ENCODE results near the gene DHCR7.

Gene DHCR7

GRCh38 chr11:71437399-71437798 is 10.8 kb downstream of the DHCR7 start:
- Histone ChIP-seq H3K9me2 (replicated peaks; ENCODE audit: low read depth, low read length) (no peaks in the 10 kb centered on the region), H3K4me1 (ENCODE audit: insufficient read depth, low read length, poor library complexity, severe bottlenecking) (no peaks in the 10 kb centered on the region), H3K27me3 (ENCODE audit: insufficient read depth, low read length, poor library complexity, severe bottlenecking) (no peaks in the 10 kb centered on the region), H3K4me3 (ENCODE audit: low read length, poor library complexity, severe bottlenecking) (no peak overlapping the region), H4K20me1 (ENCODE audit: insufficient read depth, low read length, poor library complexity, severe bottlenecking) (no peaks in the 10 kb centered on the region), H3K79me2 (ENCODE audit: insufficient read depth, low read length) (no peaks in the 10 kb centered on the region), H2AFZ (ENCODE audit: low read length) (no peak overlapping the region), H3K36me3 (ENCODE audit: insufficient read depth, low read length) (peaks cover 49% of the 10 kb centered on the region; the same call in 1 of the 2 replicates), H3K9me3 (ENCODE audit: insufficient read depth, low read depth, low read length) (no peaks in the 10 kb centered on the region), H3F3A (ENCODE audit: low read depth) (no peaks in the 10 kb centered on the region), H3K4me2 (ENCODE audit: low read depth, low read length, poor library complexity, severe bottlenecking) (no peak overlapping the region), H3K9ac (ENCODE audit: low read depth, low read length, poor library complexity, severe bottlenecking) (no peak overlapping the region)
- TF ChIP-seq EZH2phosphoT487 (IDR thresholded peaks at IDR 0.05; ENCODE audit: borderline replicate concordance), result no peak
- TF ChIP-seq, protein P1, sequence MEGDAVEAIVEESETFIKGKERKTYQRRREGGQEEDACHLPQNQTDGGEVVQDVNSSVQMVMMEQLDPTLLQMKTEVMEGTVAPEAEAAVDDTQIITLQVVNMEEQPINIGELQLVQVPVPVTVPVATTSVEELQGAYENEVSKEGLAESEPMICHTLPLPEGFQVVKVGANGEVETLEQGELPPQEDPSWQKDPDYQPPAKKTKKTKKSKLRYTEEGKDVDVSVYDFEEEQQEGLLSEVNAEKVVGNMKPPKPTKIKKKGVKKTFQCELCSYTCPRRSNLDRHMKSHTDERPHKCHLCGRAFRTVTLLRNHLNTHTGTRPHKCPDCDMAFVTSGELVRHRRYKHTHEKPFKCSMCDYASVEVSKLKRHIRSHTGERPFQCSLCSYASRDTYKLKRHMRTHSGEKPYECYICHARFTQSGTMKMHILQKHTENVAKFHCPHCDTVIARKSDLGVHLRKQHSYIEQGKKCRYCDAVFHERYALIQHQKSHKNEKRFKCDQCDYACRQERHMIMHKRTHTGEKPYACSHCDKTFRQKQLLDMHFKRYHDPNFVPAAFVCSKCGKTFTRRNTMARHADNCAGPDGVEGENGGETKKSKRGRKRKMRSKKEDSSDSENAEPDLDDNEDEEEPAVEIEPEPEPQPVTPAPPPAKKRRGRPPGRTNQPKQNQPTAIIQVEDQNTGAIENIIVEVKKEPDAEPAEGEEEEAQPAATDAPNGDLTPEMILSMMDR (conservative IDR thresholded peaks at IDR 0.05; ENCODE audit: low read length), result no peak

DNA sequence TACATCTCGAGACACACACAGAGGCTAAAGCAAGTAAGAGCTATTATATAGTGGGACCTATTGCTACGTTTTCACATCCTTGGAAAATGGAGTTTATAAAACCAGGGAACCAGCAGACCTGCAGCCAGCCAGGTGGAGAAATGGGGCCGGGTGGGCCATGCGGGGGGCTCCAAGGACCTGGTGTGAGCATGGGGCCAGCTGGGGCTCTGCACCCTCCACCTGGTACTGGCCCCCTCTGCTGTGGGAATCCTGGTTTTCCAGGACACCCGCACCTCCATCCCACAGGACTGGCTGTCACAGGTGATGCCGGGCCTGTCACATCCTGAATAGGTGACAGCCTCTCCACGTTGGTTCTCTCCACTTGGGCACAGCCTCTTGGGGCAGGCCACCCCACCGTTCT is 11.3 kb downstream of the DHCR7 start:
- H3K36me3 ChIP-seq (ENCODE audit: insufficient read depth, low read length), result peaks cover 49% of the 10 kb centered on the region; the same call in 1 of the 2 replicates
- no peak overlapping the region for H3K4me2 ChIP-seq (ENCODE audit: low read depth, low read length, poor library complexity, severe bottlenecking)
- no peak overlapping the region for H3K4me3 ChIP-seq (ENCODE audit: low read length, poor library complexity, severe bottlenecking)
- no peaks in the 10 kb centered on the region for H3K4me1 ChIP-seq (ENCODE audit: insufficient read depth, low read length, poor library complexity, severe bottlenecking)
- H3K9ac ChIP-seq (ENCODE audit: low read depth, low read length, poor library complexity, severe bottlenecking), result no peak overlapping the region
- no peaks in the 10 kb centered on the region for H3K27me3 ChIP-seq (ENCODE audit: insufficient read depth, low read length, poor library complexity, severe bottlenecking)
- H3K9me3 ChIP-seq (ENCODE audit: insufficient read depth, low read depth, low read length), result no peaks in the 10 kb centered on the region
- H3K79me2 ChIP-seq (ENCODE audit: insufficient read depth, low read length), result no peaks in the 10 kb centered on the region
- H3K9me2 ChIP-seq (replicated peaks; ENCODE audit: low read depth, low read length), result no peaks in the 10 kb centered on the region
- TF ChIP-seq, protein P1 (conservative IDR thresholded peaks at IDR 0.05; ENCODE audit: low read length), result no peak
- no peak for TF ChIP-seq EZH2phosphoT487 (IDR thresholded peaks at IDR 0.05; ENCODE audit: borderline replicate concordance)
- no peaks in the 10 kb centered on the region for H4K20me1 ChIP-seq (ENCODE audit: insufficient read depth, low read length, poor library complexity, severe bottlenecking)
- no peaks in the 10 kb centered on the region for H3F3A ChIP-seq (ENCODE audit: low read depth)
- no peak overlapping the region for H2AFZ ChIP-seq (ENCODE audit: low read length)

GRCh38 chr11:71435278-71435951 is 12.8 kb downstream of the DHCR7 start:
- Histone ChIP-seq H4K20me1 (ENCODE audit: insufficient read depth, low read length, poor library complexity, severe bottlenecking) (no peaks in the 10 kb centered on the region), H3F3A (ENCODE audit: low read depth) (no peaks in the 10 kb centered on the region), H3K79me2 (ENCODE audit: insufficient read depth, low read length) (no peaks in the 10 kb centered on the region), H3K9me2 (replicated peaks; ENCODE audit: low read depth, low read length) (no peaks in the 10 kb centered on the region), H3K4me1 (ENCODE audit: insufficient read depth, low read length, poor library complexity, severe bottlenecking) (no peaks in the 10 kb centered on the region), H2AFZ (ENCODE audit: low read length) (no peak overlapping the region), H3K4me3 (ENCODE audit: low read length, poor library complexity, severe bottlenecking) (no peak overlapping the region), H3K36me3 (ENCODE audit: insufficient read depth, low read length) (peaks cover 35% of the 10 kb centered on the region; the same call in 1 of the 2 replicates), H3K27me3 (ENCODE audit: insufficient read depth, low read length, poor library complexity, severe bottlenecking) (no peaks in the 10 kb centered on the region), H3K9ac (ENCODE audit: low read depth, low read length, poor library complexity, severe bottlenecking) (no peak overlapping the region), H3K4me2 (ENCODE audit: low read depth, low read length, poor library complexity, severe bottlenecking) (no peak overlapping the region), H3K9me3 (ENCODE audit: insufficient read depth, low read depth, low read length) (no peaks in the 10 kb centered on the region)
- TF ChIP-seq, protein P1 (conservative IDR thresholded peaks at IDR 0.05; ENCODE audit: low read length), result no peak
- TF ChIP-seq EZH2phosphoT487 (IDR thresholded peaks at IDR 0.05; ENCODE audit: borderline replicate concordance), result no peak

Measured in Loucy (cell line).